Measurements from ENCODE around the gene CHRNA9. TPM values are rescaled to one million over a fixed set of nuclear protein-coding genes. Genes with fewer than 3 reads are reported as not detected.

CHRNA9 gene
- total RNA-seq, 1 donor from 2014 or later = not detected

- no peak for DNase-seq
These were observed 2.4 kb downstream of the CHRNA9 start for GRCh38 chr4:40337523-40337922.

- DNase-seq = no peak
These were observed 4.9 kb downstream of the CHRNA9 start for GRCh38 chr4:40340030-40340429.

- no peak for DNase-seq
These were observed 12.3 kb downstream of the CHRNA9 start for GRCh38 chr4:40347472-40347871.

- no peak for DNase-seq
These were observed 12.9 kb downstream of the CHRNA9 start for GRCh38 chr4:40348000-40348399.

- DNase-seq = no peak
These were observed 14.5 kb downstream of the CHRNA9 start for GRCh38 chr4:40349561-40350198.

- no peak for DNase-seq
These were observed 15.6 kb downstream of the CHRNA9 start for GRCh38 chr4:40350627-40351227.

- DNase-seq = no peak
These were observed 19.0 kb downstream of the CHRNA9 start for GRCh38 chr4:40354158-40354557.

GRCh38 chr4:40355131-40355530 lies 20.0 kb downstream of the CHRNA9 start:
- DNase-seq = no peak

GRCh38 chr4:40357738-40358137 lies 22.6 kb downstream of the CHRNA9 start:
- DNase-seq = no peak

GRCh38 chr4:40361338-40361737 lies 26.2 kb downstream of the CHRNA9 start:
- no peak for DNase-seq

GRCh38 chr4:40363382-40363920 lies 28.3 kb downstream of the CHRNA9 start:
- peak; percentile 8 for DNase-seq

GRCh38 chr4:40363945-40364344 lies 28.8 kb downstream of the CHRNA9 start:
- no peak for DNase-seq

- no peak for DNase-seq
These were observed 30.6 kb downstream of the CHRNA9 start for GRCh38 chr4:40365766-40366165.

- no peak for DNase-seq
These were observed 32.3 kb downstream of the CHRNA9 start for GRCh38 chr4:40367451-40367850.

GRCh38 chr4:40369437-40370274 lies 34.5 kb downstream of the CHRNA9 start:
- DNase-seq = no peak

GRCh38 chr4:40372651-40373050 lies 37.5 kb downstream of the CHRNA9 start:
- DNase-seq = no peak

- DNase-seq = no peak
These were observed 38.5 kb downstream of the CHRNA9 start for GRCh38 chr4:40373636-40374035.

GRCh38 chr4:40375095-40375494 lies 40.0 kb downstream of the CHRNA9 start:
- no peak for DNase-seq

- DNase-seq = no peak
These were observed 40.5 kb downstream of the CHRNA9 start for GRCh38 chr4:40375620-40376019.

- no peak for DNase-seq
These were observed 42.6 kb downstream of the CHRNA9 start for GRCh38 chr4:40377512-40378365.

- no peak for DNase-seq
These were observed 43.5 kb downstream of the CHRNA9 start for GRCh38 chr4:40378619-40379018.

GRCh38 chr4:40379248-40379647 lies 44.1 kb downstream of the CHRNA9 start:
- no peak for DNase-seq

All from tongue (tissue), 2 donors.